CD4-positive, alpha-beta T cell treated with Interferon alpha-2 for 1 hour (primary cell): ENCODE results near the gene IFITM1.

ENCODE experiments used
- DNase-seq, 2 donors: peaks; one replicate each; pipeline ENCODE4 v3.0.0-alpha.2; 2020 to 2022

The IFITM1 gene

DNA sequence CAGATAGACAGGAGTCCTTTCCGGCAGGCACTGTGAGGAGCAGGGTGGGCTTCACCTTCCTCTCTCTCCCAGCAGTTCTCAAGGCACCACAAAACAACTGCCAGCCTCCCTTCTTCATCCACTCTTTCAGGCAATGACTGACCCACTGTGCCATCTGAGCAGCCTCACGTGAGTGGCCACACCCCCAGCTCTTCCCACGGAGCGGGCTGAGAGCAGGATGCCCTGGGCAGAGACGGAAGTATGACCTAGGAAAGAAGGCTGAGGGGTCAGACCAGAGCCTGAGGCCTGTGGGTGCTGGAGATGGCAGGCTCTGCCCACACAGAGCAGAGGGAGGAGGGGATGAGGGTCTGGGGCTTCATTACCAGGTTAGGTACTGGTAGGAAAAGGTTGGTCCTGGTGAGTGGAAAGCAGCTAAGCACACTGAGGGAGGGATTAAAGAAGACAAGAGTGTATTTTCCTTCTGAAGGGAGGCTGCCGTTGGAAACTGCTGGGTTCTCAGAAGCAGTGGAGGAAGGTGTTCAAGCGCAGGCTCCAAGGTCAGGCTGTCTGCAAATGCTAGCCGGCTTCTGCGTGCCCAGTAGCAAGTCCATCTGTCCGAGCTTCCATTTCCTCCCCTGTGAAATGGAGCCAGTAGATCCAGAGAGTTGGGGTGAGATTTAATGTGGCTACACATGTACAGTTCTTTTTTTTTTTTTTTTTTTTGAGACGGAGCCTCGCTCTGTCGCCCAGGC, 31.0 kb upstream of the IFITM1 start:
- no peak for DNase-seq

DNA sequence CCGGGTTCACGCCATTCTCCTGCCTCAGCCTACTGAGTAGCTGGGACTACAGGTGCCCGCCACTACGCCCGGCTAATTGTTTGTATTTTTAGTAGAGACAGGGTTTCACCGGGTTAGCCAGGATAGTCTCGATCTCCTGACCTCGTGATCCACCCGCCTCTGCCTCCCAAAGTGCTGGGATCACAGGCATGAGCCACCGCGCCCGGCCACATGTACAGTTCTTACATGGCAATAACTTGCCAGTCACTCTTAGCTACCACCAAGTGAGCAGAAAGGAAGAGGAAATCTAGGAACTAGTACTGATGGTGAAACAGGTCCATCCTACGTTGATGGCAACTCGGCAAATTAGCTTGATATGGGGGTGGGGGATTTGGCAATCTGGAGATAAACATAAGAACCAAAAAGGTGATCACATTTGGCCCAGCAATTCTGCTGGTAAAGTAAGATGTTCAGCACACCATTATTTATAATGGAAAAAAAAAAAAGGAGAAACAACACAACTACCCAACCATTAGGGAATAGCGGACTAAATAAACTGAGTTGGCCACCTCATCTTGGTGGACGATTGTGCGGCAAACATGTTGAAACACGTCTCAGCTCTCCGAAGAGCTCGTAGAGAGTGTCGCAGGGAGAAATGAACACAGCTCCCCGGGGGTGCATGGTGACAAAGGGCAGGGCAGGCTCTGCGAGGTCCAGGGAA, 30.3 kb upstream of the IFITM1 start:
- DNase-seq = no peak

DNA sequence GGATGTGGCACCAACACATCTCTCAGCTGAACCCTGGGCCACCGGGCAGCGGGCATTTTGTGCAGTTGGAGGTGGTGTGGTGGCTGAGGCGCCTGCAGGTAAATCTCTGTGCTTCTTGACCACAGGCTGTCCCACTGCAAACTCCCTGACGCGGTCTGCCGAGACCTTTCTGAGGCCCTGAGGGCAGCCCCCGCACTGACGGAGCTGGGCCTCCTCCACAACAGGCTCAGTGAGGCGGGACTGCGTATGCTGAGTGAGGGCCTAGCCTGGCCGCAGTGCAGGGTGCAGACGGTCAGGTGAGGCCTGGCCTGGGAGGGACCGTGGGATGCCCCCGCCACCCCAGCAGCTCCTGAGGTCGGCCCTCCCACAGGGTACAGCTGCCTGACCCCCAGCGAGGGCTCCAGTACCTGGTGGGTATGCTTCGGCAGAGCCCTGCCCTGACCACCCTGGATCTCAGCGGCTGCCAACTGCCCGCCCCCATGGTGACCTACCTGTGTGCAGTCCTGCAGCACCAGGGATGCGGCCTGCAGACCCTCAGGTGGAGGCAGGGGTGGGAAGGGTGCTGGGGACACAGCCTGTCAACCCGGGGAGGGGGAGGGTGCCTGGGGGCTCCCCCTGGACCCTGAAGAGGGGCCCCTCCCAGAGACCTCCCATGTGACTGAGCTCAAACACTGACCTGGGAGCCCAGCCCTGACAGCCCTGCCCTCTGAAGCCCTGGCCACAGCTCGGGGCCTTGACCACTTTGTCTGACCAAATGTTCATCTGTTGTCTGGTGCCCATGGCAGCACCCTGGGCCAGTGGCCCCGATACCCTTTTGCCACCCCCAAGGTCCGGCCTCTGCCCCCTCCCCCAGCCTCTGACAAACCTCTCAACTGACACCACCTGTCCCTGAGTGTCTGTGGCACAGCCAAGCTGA, 29.5 kb upstream of the IFITM1 start:
- no peak for DNase-seq

DNA sequence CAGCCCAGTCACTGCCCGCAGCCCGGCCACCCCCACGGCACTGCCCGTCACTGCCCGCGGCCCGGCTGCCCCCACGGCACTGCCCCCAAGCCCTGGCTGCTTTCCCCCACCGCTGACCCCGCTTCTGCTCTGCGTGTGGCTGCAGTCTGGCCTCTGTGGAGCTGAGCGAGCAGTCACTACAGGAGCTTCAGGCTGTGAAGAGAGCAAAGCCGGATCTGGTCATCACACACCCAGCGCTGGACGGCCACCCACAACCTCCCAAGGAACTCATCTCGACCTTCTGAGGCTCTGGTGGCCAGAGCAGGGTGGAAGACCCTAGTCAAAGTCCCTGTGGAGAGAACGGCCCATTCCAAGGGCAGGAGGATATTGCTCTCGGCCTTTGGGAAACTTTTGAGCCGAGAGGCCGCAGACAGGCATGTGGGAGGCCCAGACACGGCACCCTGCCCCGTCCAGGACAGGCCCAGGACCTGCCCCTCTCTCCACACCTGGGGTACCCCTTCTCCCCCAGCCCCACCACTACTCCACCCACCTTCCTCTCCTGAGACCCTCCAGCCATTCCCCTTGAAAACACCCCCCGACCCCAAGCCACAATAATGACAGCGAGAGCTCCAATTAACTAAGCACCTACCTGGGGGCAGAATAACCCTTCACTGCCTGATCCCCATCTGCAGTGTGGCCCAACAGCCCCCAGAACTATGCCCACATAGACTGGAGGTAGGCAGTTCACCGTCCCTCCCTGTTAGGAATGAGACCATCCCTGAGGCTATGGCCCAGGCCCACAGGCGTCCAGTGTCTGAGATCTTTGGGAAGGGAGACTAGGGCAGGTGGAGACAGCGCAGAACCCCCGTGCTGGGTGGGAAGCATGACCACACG, 28.6 kb upstream of the IFITM1 start:
- no peak for DNase-seq

DNA sequence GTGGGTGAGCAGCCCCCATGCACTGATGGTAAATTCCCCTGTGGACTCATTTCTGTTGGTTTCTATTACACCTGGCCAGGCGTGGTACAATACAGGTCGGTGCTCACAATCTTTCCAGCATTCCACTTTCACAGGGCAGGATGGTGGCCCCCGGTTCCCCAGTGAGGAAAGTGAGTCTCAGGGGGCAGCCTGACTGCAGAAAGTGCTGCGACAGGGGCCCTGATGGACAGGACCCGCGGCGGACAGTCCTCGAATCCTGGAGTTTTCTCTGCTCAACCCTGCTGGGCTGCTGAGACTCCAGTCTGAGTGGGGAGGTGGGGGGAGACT, 28.0 kb upstream of the IFITM1 start:
- no peak for DNase-seq

DNA sequence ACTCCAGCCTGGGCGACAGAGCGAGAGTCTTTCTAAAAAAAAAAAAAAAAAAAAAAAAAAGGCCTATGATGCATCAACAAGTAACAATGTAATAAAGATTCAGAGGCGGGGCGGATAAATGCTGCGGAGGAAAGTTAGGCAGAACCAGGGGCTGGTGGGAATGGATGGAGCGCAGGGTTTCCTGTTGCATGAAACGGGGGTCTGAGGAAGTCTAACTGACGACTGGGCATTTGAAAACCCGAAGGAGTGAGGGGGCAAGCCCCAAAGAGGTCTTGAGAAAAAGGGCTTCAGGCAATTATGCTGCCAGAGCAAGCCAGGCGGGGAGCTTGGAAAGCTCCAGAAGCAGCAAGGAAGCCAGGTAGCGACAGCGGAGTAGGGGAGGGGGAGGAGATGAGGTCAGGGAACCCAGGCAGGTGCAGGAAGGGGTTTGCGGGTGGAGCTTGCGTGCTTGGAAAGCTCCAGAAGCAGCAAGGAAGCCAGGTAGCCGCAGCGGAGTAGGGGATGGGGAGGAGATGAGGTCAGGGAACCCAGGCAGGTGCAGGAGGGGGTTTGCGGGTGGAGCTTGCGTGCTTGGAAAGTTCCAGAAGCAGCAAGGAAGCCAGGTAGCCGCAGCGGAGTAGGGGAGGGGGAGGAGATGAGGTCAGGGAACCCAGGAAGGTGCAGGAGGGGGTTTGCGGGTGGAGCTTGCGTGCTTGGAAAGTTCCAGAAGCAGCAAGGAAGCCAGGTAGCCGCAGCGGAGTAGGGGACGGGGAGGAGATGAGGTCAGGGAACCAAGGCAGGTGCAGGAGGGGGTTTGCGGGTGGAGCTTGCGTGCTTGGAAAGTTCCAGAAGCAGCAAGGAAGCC, 26.6 kb upstream of the IFITM1 start:
- peak; percentile 71 to 78 for DNase-seq

DNA sequence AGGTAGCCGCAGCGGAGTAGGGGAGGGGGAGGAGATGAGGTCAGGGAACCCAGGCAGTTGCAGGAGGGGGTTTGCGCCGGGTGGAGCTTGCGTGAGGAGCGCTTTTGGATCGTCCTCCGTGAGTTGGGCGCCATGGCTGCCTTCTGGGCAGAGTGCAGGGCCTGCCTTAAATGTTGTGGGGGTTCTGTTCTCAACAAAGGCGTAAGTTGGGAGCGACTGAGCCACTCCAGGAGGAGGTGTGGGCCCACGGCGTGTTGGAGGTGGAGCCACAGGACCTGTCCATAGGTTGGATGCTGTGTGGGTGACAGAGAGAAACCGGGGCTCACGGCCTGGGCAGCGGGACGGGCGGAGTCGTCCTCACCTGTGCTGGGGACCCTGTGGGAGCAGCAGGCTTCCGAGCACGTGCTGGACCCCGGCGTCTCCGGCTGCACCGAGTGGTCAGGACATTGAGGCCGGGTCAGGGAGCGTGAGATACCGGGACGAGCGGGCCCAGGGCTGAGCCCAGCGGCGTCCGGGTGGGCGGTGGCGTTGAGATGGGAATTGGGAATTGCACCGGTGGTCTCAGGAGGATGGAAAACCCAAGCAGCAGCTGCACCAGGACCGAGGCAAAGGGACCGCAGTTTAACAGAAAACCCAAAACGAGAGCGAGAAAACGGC, 25.9 kb upstream of the IFITM1 start:
- DNase-seq = peak in 1 of 2 donors; percentile 66

DNA sequence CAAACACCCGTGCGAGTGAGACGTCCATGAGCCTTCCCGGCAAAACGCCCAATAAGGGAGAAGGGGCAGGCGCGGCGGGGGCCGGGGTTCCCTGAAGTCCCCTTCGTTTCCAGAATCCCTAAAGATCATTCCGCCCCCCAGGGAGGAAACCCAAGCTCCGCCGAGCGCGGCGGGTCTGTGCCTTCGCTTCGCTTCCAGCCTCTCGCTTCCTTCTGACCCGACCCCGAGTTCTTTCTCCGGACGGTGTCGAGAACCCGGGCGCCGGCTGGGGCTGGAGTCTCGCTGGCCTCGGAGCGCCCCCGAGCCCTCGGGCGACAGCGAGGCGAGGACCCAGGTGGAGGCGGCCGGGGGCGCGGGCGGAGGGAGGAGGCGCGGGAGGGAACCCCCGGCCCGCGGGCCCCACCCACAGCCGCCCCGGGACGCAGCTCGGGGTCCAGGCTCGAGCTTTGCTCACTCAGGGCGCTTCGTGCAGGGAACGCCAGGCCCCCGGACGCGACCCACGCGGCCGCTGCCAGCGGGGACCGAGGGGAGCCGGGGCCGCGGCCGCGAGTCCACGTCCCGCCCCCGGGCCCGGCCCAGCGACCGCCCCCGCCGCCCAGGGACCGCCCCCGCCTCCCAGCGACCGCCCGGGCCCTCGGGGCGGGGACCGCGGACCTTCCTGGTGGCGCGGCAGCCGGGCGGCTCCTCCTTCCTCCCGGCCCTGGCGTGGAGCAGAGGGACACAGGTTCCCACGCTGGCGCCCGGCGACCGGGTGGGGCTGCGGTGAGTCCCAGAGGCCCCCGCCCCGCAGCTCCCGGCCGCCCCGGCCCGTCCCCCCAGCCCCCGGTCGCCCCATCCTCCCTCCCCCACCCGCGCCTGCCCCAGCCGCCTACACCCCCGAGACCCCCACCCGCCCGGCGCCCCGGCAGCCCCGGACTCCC, 25.1 kb upstream of the IFITM1 start, which contains the start of gene PGGHG:
Gene PGGHG (plus strand): TSS at position 649 of the 920 bp plus-strand sequence. CDS start 691 bp downstream, outside the sequence.
- peak; percentile 52 to 71 for DNase-seq

DNA sequence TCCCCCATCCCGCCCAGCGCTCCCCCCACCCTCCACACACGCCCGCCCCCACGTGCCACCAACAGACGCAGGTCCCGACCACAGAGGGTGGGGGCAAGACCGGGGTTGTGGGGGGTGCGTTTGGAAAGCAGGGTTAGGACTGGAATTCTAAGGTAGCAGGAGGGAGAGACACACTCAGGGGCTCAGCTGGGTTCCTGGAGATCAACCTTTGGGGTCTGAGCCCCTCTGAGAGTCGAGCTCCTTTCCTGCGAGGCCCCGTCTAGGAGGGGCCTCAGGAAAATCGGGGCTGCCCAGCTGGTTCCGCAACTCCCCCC, 24.5 kb upstream of the IFITM1 start:
- no peak for DNase-seq

DNA sequence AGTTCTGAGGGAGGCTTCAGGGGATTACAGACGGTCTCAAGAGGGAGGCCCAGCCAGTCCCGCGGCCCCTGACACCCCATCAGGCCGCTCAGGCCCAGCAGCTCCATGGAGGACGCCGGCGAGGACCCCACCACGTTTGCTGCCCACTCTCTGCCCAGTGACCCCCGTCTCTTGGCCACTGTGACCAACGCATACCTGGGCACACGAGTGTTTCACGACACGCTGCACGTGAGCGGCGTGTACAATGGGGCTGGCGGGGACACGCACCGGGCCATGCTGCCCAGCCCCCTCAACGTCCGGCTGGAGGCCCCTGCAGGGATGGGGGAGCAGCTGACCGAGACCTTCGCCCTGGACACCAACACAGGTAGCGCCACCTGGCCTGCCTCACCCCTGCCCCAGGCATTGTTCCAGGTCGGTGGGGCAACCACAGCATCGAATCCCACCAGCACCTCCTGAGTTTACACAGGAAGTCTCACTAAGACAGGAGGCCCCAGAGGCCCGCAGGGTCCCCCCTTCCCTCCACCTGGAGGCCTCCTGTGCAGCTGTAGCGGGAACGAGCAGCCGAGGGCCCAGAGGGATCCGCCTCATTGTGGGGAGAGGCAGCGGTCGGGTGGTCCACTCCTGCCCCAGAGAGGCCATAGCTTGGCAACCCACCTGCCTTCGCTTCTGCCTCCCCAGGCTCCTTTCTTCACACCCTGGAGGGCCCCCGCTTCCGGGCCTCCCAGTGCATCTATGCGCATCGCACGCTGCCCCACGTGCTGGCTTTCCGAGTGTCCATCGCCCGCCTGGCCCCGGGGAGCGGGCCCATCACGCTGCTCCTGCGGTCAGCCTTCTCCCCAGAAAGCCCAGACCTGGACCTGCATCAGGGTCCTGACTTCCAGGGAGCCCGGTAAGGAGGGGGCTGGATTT, 23.9 kb upstream of the IFITM1 start:
- no peak for DNase-seq

DNA sequence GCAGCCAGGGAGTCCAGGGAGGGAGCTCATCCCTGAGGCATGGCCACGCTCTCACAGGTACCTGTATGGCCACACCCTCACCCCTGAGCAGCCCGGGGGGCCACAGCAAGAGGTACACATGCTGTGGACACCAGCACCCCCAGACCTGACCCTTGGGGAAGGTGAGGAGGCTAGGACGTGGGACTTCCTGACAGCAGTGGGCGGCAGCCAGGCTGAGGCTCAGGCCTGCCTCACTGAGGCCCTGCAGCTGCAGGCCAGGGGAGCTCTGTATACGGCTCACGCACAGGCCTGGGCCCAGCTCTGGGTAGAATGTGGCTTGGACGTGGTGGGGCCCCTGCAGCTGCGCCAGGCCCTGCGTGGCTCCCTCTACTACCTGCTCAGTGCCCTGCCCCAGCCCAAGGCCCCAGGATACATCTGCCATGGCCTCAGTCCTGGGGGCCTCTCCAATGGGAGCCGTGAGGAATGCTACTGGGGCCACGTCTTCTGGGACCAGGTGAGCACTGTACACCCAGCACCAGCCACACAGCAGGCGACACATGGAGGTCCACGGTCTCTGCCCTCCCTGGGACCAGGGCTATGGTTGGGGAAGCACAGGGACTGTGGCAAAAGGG, 23.1 kb upstream of the IFITM1 start:
- no peak for DNase-seq

DNA sequence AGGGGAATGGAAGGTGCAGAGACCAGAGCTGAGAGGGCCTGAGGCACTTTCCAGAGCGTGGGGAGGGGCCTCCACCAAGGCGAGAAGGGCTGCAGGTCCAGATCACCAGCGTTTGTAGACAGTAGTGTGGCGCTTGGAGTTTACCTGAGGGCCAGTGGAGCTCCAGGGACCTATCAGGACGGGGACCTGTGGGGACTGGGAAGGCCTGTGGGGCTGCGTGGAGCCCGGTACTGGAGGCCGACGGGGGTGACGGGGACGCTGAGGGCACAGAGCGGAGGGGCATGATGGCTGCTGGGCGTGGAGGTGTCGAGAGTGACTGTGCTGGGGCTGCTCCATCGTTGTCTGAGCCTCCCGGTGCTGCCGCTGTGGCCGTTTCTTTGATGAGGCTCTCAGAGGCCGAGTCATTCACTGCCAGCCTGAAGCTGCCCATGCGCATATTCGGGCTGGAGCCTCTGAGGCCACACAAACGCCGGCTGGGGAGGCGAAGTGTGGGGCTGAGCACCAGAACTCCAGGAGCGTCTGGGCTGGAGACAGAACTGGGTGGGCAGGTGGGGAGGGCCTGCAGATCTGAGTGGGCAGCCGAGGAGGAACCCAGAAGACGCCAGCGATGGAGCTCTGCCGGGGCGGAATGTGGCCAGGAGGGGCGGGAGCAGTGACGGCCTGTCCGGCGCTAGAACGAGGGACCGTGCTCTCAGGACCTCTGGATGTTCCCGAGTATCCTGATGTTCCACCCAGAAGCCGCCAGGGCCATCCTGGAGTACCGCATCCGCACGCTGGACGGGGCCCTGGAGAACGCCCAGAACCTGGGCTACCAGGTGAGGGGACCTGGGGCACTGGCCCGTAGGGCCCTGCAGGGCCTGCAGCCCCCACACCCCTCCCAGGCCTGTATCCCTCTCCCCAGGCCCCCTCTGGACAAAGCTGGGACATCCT, 22.3 kb upstream of the IFITM1 start:
- no peak for DNase-seq

DNA sequence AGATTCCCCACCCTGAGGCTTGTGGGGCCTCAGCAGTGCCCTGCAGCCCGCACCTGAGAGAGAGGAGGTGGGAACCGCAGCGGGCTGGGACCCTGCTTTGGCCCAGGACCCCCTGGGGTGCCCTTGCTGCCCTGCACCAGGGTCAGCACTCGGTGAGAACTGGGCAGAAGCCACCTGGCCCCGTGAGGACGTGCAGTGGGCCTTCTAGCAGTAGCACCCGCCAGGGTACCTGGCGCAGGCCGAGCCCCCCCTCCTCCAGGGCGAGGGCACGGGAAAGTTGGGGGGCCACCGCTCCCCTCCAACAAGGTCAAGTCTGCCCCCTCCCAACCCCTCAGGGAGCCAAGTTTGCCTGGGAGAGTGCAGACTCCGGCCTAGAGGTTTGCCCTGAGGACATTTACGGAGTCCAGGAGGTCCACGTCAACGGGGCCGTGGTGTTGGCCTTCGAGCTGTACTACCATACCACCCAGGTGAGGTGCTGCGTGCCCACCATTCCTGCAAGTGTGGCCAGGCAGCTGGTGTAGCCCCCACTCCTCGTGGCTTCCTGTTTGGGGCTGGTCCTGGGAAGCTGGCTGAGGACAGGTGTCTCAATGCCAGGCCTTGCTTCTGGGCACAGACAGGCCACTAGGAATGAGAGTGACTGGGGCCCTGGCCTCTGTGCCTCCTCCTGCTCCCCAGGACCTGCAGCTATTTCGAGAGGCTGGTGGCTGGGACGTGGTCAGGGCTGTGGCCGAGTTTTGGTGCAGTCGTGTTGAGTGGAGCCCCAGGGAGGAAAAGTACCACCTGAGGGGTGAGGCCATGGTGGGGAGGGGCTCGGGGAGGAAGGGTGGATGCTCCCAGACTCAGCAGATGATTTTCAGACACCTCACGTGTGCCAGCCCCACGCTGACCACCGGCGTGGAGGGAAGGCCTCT, 21.4 kb upstream of the IFITM1 start:
- no peak for DNase-seq

DNA sequence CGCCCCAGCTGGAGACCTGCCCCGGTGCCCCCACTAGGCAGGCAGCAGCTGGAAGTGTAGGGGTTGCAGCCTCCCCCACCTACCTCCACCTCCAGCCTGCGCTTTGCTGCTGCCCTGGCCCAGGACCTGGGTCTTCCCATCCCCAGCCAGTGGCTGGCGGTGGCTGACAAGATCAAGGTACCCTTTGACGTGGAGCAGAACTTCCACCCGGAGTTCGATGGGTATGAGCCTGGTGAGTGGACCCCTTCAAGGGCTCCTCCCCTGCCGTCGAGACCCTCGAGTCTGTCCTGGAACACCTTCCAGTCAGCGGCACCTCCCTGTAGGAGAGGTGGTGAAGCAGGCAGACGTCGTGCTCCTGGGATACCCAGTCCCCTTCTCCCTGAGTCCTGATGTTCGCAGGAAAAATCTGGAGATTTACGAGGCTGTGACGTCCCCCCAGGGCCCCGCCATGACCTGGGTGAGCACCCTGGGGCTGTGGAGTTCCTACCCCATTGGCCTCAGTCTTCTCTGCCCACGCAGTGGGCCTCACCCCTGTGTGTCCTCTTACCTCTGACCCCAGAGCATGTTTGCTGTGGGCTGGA, 20.5 kb upstream of the IFITM1 start:
- DNase-seq = no peak

DNA sequence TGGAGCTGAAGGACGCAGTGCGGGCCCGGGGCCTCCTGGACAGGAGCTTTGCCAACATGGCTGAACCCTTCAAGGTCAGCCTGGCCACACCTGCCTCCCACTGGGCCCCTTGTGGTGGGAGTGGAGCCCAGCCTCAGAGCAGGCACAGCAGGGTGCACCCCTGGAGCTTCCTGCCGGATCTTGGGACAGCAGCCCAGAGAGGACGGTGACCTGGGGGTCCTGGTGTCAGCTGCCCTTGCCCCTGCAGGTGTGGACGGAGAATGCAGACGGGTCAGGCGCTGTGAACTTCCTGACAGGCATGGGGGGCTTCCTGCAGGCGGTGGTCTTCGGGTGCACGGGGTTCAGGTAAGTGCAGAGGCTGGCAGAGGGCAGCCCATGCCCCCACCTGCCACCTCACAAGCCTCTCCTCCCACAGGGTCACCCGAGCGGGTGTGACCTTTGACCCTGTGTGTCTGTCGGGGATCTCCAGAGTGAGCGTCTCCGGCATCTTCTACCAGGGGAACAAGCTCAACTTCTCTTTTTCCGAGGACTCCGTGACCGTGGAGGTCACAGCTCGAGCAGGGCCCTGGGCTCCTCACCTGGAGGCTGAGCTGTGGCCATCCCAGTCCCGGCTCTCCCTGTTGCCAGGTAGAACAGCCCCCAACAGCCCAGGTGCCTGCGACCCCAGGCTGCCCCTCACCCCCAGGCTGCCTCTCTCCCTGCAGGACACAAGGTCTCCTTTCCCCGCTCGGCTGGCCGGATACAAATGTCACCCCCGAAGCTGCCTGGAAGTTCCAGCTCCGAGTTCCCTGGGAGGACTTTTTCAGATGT, 19.8 kb upstream of the IFITM1 start:
- no peak for DNase-seq
